ENCODE data around the gene HUWE1.

DNA sequence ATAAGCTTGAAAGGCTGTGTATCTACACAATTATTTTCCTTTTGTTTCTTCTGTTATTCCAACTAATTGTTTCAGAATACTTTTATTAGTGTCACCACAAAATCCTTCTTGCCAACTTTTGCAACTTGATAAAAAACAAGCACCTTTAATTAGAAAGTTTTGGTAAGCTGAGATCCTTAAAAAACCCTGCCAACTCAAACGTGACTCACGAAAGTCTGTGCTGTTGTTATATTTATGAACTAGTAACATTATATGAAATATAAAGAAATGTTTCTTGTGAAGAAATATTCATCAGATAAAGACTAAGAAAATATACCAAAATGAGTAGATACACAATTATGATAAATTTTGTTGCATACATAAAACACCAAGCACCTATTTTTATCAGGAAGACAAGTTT lies 49.0 kb downstream of the HUWE1 start:
- TF ChIP-seq SIN3A (IDR thresholded peaks at IDR 0.05; ENCODE audit: borderline replicate concordance, insufficient read depth, low read depth, low read length) (no peak), POLR2AphosphoS5 (IDR thresholded peaks at IDR 0.05; ENCODE audit: low read depth, low read length) (no peak), TCF7L2 (IDR thresholded peaks at IDR 0.05; ENCODE audit: low read depth, low read length) (no peak)
- TF ChIP-seq, protein P1, sequence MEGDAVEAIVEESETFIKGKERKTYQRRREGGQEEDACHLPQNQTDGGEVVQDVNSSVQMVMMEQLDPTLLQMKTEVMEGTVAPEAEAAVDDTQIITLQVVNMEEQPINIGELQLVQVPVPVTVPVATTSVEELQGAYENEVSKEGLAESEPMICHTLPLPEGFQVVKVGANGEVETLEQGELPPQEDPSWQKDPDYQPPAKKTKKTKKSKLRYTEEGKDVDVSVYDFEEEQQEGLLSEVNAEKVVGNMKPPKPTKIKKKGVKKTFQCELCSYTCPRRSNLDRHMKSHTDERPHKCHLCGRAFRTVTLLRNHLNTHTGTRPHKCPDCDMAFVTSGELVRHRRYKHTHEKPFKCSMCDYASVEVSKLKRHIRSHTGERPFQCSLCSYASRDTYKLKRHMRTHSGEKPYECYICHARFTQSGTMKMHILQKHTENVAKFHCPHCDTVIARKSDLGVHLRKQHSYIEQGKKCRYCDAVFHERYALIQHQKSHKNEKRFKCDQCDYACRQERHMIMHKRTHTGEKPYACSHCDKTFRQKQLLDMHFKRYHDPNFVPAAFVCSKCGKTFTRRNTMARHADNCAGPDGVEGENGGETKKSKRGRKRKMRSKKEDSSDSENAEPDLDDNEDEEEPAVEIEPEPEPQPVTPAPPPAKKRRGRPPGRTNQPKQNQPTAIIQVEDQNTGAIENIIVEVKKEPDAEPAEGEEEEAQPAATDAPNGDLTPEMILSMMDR (IDR thresholded peaks at IDR 0.05), result no peak
- TF ChIP-seq, protein P2, sequence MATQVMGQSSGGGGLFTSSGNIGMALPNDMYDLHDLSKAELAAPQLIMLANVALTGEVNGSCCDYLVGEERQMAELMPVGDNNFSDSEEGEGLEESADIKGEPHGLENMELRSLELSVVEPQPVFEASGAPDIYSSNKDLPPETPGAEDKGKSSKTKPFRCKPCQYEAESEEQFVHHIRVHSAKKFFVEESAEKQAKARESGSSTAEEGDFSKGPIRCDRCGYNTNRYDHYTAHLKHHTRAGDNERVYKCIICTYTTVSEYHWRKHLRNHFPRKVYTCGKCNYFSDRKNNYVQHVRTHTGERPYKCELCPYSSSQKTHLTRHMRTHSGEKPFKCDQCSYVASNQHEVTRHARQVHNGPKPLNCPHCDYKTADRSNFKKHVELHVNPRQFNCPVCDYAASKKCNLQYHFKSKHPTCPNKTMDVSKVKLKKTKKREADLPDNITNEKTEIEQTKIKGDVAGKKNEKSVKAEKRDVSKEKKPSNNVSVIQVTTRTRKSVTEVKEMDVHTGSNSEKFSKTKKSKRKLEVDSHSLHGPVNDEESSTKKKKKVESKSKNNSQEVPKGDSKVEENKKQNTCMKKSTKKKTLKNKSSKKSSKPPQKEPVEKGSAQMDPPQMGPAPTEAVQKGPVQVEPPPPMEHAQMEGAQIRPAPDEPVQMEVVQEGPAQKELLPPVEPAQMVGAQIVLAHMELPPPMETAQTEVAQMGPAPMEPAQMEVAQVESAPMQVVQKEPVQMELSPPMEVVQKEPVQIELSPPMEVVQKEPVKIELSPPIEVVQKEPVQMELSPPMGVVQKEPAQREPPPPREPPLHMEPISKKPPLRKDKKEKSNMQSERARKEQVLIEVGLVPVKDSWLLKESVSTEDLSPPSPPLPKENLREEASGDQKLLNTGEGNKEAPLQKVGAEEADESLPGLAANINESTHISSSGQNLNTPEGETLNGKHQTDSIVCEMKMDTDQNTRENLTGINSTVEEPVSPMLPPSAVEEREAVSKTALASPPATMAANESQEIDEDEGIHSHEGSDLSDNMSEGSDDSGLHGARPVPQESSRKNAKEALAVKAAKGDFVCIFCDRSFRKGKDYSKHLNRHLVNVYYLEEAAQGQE (IDR thresholded peaks at IDR 0.05; ENCODE audit: insufficient read depth in 1 of 2, low read depth in 2 of 2, low read length in 1 of 2), result no peak
